22Rv1 (cell line): ENCODE measurements around the gene ATP10B.

Experiments used
- H3K27ac ChIP-seq: fragments of 450-650 bp; 2 replicates; pipeline ENCODE4 v1.5.1; 2017
- CTCF ChIP-seq: fragments of 450-650 bp; IDR thresholded peaks from 2 replicates; pipeline ENCODE4 v1.5.1; 2017; ENCODE audit warnings: mild to moderate bottlenecking
- ZFX ChIP-seq: fragments of 450-650 bp; IDR thresholded peaks from 2 replicates; pipeline ENCODE4 v1.6.1; 2017; ENCODE audit warnings: antibody characterized with exemption, borderline replicate concordance

The ATP10B gene

GRCh38 chr5:160668356-160668755, 183.7 kb downstream of the ATP10B start:
- TF ChIP-seq ZFX (no peak), CTCF (no peak)
- H3K27ac ChIP-seq, result no peak overlapping the region

DNA sequence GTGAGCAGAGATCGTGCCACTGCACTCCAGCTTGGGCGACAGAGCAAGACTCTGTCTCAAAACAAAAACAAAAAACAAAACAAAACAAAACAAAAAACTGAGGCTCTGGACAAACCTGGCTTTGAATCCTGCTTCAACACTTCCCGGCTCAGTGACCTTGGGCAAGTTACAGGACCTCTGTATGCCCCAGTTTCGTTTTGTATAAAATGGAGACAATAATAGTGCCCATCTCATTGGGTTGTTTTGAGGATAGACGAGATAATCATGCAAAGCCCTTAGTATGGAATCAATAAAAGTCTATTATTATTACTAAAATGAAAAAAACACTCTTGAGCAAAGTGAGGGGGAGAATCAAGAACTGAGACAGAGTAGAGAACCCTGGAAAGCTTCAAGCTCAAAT, 184.9 kb downstream of the ATP10B start:
- H3K27ac ChIP-seq, result no peak overlapping the region
- TF ChIP-seq ZFX (no peak), CTCF (no peak)

DNA sequence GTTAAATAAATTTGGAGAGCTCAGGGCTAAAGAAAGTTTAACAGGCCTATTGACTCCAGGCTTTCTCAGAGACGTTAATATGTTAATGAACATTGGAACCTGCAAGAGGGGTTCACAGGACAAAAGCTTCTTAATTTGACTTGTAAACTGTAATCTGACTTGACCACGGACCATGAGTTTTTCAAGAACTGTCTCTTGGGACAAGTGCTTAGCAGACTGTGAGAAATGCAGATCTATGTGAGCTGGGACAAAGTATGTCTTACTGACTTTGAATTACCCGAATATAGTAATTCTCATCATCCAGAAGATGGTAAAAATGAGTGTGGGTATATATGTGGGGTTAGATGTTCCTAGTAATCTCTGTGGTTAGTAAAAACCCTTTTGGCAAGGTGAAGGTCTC, 186.6 kb downstream of the ATP10B start:
- H3K27ac ChIP-seq, result no peak overlapping the region
- TF ChIP-seq CTCF (no peak), ZFX (no peak)

DNA sequence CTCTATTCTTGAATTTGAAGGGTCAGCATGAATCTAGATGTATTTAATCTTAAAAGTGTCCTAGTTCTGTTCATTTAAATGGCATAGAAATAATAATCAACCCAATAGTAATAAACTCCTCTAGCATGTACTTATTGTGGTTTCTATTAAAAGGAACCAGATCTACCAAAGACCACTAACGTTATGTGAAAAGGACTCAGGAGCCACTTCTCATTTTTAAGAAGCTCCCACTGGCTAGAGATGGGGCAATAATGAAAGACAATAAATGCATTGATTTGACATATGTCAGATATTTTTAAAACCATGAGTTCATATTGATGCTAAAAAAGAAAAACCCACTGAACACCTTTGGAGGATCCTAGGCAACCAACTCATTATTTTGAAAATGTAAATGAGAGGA, 191.9 kb downstream of the ATP10B start:
- H3K27ac ChIP-seq, result no peak overlapping the region
- TF ChIP-seq ZFX (no peak), CTCF (no peak)

DNA sequence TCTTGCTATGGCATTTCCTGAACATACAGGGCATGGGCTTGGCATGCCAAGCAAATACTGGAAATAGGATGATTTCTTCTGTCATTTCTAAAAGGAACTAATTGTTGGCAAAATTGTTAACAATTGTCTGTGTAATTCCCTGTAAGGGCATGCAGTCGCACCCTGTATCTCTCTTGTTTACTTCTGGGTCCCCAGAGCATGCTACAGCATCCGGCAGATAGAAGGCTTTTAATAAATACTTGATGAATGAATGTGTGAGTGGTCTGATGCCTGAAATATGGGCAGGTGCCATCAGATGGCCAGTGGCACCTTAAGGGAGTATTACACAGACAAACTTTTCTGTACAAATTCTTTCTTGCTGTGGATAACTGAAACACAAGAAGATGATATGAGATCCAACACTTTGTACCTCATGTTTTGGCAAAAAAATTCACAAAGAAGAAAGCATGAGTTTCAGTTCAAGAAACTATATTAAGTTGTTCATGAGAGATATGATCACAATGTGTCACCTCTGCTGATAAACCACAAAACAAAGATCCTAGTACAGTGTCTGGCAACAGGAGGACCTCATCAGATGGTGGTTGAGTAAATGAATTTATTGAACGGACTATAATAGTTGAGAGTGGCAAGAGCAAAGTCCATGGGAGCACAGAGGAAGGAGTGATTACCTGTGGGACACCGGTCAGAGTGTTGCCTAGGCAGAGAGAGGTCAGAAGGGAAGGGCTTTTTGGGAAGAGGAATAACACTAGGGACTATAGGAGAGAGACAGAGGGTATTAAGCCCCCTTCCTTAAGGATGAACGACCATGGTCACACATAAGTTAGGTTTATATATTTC, 194.2 kb downstream of the ATP10B start:
- no peak overlapping the region for H3K27ac ChIP-seq
- TF ChIP-seq CTCF (no peak), ZFX (no peak)

DNA sequence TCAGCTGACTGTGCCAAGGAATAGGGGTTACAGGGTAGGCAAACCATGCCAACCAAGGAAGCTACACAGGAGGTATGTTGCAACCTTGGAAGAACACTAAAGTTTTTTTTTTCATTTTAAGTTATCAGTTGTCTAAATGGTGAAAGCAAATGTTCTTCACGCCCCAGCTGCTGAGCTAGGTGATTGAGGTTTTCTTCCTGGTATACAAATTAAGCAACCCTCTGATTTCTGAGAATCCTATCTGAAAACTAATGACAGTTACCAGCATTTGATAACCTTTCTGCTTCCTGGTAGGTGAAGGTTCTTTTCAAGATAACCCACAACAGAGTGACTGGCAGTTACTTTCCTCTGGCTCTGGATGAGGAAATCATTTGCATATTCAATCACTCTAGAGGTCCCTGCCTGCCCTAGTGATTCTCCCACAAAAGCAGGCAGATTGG, 194.9 kb downstream of the ATP10B start:
- no peak for TF ChIP-seq CTCF
- no peak for TF ChIP-seq ZFX
- H3K27ac ChIP-seq, result no peak overlapping the region

GRCh38 chr5:160655717-160656116, 196.3 kb downstream of the ATP10B start:
- TF ChIP-seq ZFX (no peak), CTCF (no peak)
- H3K27ac ChIP-seq, result no peak overlapping the region
